Measurements from ENCODE around the gene SMPX. TPM values are rescaled to one million over a fixed set of nuclear protein-coding genes. Genes with fewer than 3 reads are reported as not detected.

Gene SMPX
- total RNA-seq, 1 donor from 2014 or later: not detected

DNA sequence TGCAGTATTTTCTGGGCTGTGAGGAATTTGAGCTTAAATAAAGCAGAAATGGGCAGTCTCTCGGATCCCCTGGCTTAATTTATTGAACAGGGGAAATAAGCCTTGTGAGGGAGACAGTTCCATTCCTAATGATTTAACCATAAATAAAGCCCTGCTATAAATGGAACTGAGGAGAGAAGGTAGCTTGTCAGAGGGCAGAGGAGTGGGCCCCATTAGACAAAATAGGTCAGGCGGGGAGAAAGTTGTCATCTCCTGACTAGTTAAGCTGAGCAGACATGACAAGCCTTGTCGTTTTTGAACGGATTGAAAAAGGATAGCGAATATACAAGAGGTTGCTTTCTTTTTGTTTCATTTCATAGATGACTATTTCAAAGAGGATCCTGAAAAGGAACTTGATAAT lies 39.3 kb downstream of the SMPX start:
- Histone ChIP-seq H3K4me3 (ENCODE audit: low read depth, low read length) (no peak overlapping the region), H3K27me3 (ENCODE audit: control insufficient read depth, insufficient read depth, low read length) (no peaks in the 10 kb centered on the region), H3K36me3 (ENCODE audit: control insufficient read depth, insufficient read depth, low read length) (no peaks in the 10 kb centered on the region)
- FAIRE-seq (no peak), DNase-seq (ENCODE audit: low read depth) (no peak)
- TF ChIP-seq, protein P1, sequence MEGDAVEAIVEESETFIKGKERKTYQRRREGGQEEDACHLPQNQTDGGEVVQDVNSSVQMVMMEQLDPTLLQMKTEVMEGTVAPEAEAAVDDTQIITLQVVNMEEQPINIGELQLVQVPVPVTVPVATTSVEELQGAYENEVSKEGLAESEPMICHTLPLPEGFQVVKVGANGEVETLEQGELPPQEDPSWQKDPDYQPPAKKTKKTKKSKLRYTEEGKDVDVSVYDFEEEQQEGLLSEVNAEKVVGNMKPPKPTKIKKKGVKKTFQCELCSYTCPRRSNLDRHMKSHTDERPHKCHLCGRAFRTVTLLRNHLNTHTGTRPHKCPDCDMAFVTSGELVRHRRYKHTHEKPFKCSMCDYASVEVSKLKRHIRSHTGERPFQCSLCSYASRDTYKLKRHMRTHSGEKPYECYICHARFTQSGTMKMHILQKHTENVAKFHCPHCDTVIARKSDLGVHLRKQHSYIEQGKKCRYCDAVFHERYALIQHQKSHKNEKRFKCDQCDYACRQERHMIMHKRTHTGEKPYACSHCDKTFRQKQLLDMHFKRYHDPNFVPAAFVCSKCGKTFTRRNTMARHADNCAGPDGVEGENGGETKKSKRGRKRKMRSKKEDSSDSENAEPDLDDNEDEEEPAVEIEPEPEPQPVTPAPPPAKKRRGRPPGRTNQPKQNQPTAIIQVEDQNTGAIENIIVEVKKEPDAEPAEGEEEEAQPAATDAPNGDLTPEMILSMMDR (IDR thresholded peaks at IDR 0.05; ENCODE audit: insufficient read depth, low read length, severe bottlenecking): no peak

DNA sequence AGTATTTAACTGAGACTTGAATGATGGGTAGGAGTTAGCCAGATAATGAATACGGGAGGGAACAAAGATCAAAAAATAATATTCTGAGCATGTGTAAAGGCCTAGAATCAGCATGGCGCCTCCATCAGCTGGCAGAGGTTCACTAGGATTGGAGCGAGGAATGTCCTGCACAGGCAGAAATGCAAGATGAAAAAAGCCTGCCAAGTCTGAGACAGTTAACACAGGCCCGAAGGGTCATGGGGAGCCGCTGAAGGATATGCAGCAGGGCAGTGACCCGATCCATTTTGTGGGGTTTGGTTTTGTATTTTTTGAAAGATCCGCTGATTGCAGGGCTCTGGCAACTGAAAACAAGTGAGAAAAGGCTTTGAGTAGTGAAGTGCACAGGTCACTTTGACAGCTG lies 40.1 kb downstream of the SMPX start:
- Histone ChIP-seq H3K36me3 (ENCODE audit: control insufficient read depth, insufficient read depth, low read length) (no peaks in the 10 kb centered on the region), H3K4me3 (ENCODE audit: low read depth, low read length) (no peak overlapping the region), H3K27me3 (ENCODE audit: control insufficient read depth, insufficient read depth, low read length) (no peaks in the 10 kb centered on the region)
- DNase-seq (ENCODE audit: low read depth): no peak
- no peak for FAIRE-seq
- TF ChIP-seq, protein P1 (IDR thresholded peaks at IDR 0.05; ENCODE audit: insufficient read depth, low read length, severe bottlenecking): no peak

DNA sequence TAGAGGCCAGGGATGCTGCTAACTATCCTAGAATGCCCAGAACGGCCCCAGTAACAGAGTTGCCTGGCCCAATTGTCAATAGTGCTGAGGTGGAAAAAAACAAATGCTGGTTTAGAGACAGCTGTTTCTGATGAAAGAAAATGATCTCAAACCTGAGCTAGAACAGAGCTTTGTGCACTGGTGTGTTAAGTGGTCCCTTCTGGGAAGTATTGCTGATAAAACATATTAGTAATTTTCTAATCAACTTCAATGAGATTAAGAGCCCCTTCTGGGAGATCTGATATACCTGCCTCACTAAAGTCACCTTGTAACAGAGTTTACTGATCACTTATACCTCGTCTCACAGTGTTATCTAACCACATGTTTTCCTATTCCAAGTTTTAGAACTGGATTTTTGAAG lies 42.1 kb downstream of the SMPX start:
- TF ChIP-seq, protein P1 (IDR thresholded peaks at IDR 0.05; ENCODE audit: insufficient read depth, low read length, severe bottlenecking): no peak
- H3K36me3 ChIP-seq (ENCODE audit: control insufficient read depth, insufficient read depth, low read length): no peaks in the 10 kb centered on the region
- FAIRE-seq: no peak

DNA sequence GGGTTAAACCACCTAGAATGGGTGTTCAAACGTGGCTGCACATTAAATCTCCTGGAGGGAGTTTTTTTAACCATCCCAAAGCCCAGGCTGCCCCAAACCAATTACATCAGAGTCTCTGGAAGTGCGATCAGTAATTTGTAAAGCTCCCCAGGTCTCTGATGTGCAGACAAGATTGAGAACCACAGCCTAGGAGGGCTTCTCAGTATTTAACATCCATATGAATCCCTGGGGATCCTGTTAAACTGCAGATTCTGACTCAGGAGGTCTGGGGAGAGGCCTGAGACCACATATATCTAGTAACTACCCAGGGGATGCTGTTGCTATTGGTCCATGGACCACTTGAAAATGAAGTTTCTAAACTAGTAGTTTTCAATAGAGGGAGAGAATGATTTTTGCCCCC lies 42.6 kb downstream of the SMPX start:
- Histone ChIP-seq H3K27me3 (ENCODE audit: control insufficient read depth, insufficient read depth, low read length) (no peaks in the 10 kb centered on the region), H3K36me3 (ENCODE audit: control insufficient read depth, insufficient read depth, low read length) (no peaks in the 10 kb centered on the region), H3K4me3 (ENCODE audit: low read depth, low read length) (no peak overlapping the region)
- FAIRE-seq: no peak
- DNase-seq (ENCODE audit: low read depth): no peak
- TF ChIP-seq, protein P1 (IDR thresholded peaks at IDR 0.05; ENCODE audit: insufficient read depth, low read length, severe bottlenecking): no peak

More for the DNA sequence above, 42.1 kb downstream of the SMPX start:
- Histone ChIP-seq H3K4me3 (ENCODE audit: low read depth, low read length) (no peak overlapping the region), H3K27me3 (ENCODE audit: control insufficient read depth, insufficient read depth, low read length) (no peaks in the 10 kb centered on the region)
- DNase-seq (ENCODE audit: low read depth): no peak

DNA sequence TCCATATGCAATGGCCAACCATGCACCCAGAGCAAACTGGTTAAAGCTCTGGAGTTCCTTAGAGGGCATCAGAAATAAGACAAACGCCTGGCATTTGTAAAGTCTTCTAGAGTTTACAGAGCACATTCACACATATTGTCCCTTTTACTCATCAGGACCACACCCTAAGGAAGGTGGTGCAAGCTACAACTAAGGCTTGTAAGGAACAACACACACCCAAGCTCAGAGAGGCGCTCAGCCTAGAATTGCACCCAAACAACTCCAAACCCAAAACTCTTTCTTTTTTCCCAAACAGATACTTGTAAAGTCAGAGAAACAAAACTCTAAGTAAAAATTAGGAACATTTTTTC lies 46.1 kb downstream of the SMPX start:
- no peak for FAIRE-seq
- H3K4me3 ChIP-seq (ENCODE audit: low read depth, low read length): no peak overlapping the region
- no peaks in the 10 kb centered on the region for H3K27me3 ChIP-seq (ENCODE audit: control insufficient read depth, insufficient read depth, low read length)
- TF ChIP-seq, protein P1 (IDR thresholded peaks at IDR 0.05; ENCODE audit: insufficient read depth, low read length, severe bottlenecking): no peak
- peak; percentile 28 for DNase-seq (ENCODE audit: low read depth)
- no peaks in the 10 kb centered on the region for H3K36me3 ChIP-seq (ENCODE audit: control insufficient read depth, insufficient read depth, low read length)

DNA sequence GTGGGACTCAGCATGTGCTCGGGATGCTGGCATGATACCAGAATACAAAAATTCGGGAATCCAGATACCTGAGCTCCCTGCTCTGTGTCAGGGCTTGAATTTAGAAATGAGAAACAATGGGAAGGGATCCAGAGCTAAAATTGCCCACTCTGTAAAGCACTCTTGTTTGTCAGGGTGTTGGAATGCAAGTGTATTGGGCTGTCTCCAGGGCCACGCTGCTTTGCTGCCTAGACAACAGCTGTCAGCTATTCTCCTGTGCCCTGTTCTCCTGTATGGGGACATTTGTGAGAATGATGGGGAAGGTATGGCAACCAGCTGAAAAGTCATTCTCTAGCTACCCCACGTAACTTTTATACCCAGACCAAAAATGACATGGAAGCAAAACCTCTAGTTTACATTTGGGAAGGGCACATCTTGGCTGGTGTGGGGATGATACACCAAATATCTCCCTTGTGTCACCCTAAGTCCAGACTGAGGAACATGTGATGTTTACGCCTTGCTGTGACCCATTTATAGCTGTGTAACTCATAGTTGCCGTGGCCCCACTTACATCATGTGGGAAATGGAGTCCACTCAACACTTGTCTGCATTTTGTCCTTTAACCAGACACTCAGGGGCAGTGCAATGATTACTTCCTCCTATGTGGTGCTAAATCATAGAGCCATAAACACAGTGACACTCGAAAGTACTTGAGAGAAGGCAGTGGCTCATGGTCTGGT lies 46.6 kb downstream of the SMPX start:
- H3K4me3 ChIP-seq (ENCODE audit: low read depth, low read length): no peak overlapping the region
- H3K27me3 ChIP-seq (ENCODE audit: control insufficient read depth, insufficient read depth, low read length): no peaks in the 10 kb centered on the region
- no peak for FAIRE-seq
- TF ChIP-seq, protein P1 (IDR thresholded peaks at IDR 0.05; ENCODE audit: insufficient read depth, low read length, severe bottlenecking): no peak
- H3K36me3 ChIP-seq (ENCODE audit: control insufficient read depth, insufficient read depth, low read length): no peaks in the 10 kb centered on the region
- no peak for DNase-seq (ENCODE audit: low read depth)

All from bronchial epithelial cell (primary cell).